ENCODE measurements around the gene CROCC2. TPM values are rescaled to one million over a fixed set of nuclear protein-coding genes. Genes with fewer than 3 reads are reported as not detected.
A peak's percentile ranks its signal among the peaks of the same experiment; 100 is the strongest.

The CROCC2 gene
- total RNA-seq, 1 donor from 2014 or later: 3.4 TPM

DNA sequence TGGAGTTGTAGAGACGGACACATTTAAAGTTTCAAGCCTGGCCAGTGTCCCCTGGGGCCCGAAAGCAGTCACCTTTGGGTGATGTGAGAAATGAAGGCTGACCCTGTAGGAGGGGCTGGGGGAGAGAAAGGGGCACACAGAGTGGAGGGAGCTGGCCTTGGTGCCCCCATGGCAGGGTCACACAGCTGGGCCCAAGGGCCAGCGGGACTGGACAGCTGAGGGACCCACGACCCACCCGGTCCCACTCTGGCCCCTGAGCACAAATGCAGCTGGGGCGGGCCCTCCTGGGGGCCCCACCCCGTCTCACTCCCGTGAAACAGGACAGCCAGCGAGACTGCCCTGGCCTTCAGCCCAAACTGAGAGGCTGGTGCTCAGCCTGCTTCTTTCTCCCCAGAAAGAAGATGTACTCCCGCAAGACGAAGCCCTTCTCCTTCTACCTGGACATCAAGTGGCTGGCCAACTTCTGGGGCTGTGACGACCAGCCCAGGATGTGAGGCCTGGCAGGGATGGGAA is 31.4 kb upstream of the CROCC2 start:
- H3K4me1 ChIP-seq: no peaks in the 10 kb centered on the region
- no peak for ATAC-seq
- peak; percentile 37 for DNase-seq
- H3K4me3 ChIP-seq: no peak overlapping the region
- no peaks in the 10 kb centered on the region for H3K9me3 ChIP-seq
- no peaks in the 10 kb centered on the region for H3K36me3 ChIP-seq
- TF ChIP-seq, protein P1, sequence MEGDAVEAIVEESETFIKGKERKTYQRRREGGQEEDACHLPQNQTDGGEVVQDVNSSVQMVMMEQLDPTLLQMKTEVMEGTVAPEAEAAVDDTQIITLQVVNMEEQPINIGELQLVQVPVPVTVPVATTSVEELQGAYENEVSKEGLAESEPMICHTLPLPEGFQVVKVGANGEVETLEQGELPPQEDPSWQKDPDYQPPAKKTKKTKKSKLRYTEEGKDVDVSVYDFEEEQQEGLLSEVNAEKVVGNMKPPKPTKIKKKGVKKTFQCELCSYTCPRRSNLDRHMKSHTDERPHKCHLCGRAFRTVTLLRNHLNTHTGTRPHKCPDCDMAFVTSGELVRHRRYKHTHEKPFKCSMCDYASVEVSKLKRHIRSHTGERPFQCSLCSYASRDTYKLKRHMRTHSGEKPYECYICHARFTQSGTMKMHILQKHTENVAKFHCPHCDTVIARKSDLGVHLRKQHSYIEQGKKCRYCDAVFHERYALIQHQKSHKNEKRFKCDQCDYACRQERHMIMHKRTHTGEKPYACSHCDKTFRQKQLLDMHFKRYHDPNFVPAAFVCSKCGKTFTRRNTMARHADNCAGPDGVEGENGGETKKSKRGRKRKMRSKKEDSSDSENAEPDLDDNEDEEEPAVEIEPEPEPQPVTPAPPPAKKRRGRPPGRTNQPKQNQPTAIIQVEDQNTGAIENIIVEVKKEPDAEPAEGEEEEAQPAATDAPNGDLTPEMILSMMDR (IDR thresholded peaks at IDR 0.05): no peak
- no peaks in the 10 kb centered on the region for H3K27me3 ChIP-seq (ENCODE audit: low read depth)
- no peak overlapping the region for H3K27ac ChIP-seq
- intact Hi-C loops (cut with DNase I): no loop called here

DNA sequence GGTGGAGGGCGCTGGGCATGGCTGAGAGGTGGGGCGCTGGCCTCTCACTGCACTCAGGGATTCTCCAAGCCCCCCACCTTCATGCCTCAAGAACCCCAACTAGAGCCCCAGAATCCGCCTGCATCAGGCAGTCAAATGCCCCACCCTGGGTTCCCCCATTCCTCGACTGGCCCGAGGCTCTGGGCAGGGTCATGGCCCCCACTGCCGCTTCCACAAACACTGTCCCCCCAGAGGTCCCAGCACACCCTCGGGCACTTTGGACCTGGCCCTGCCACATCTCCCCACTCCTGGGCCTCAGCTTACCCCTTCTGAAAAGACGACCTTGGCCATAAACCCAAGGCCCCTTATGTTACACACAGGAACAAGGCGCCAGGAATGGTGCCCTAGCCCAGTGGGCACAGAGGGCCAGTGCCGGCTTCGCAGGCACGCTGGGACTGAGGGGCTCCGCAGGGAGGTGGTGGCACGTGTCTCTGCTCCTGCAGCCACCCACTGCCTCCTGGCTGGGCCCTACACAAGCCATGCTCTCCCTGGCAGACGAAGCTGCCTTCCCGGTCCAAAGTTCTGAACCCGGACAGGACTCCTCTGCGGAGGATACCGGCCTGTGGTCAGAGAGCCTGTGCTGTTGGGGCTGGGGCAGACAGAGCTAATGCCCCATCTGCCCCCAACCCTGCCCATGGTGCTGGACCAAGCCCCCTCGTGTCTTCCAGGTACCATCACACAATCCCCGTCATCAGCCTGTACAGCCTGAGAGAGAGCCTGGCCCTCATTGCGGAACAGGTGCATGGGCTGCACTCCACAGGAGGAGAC is 30.7 kb upstream of the CROCC2 start:
- Histone ChIP-seq H3K4me1 (no peaks in the 10 kb centered on the region), H3K27me3 (ENCODE audit: low read depth) (no peaks in the 10 kb centered on the region), H3K9me3 (no peaks in the 10 kb centered on the region), H3K36me3 (no peaks in the 10 kb centered on the region), H3K27ac (no peak overlapping the region), H3K4me3 (no peak overlapping the region)
- TF ChIP-seq, protein P1 (IDR thresholded peaks at IDR 0.05): no peak
- intact Hi-C loops (cut with DNase I): no loop called here
- ATAC-seq (no peak), DNase-seq (no peak)

DNA sequence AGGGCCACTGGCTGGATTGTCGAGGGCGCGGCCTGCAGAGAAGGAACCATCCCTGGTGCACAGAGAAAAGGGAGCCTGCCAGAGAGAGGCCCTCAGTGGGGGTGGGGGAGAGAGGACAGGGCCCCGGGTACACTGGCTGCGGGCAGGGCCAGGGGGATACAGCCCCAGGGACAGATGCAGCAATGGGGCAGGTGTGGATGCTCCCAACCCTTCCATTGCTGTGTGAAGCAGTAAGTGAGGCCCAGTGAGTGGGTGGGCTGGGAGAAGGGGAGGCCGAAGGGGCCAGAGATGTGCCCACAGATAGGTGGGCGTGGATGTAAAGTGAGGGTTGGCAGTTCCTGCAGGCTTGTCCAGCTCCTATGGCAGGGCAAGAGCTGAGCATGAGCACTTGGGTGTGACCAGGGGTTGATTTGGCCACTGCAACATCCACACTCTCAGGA is 30.1 kb upstream of the CROCC2 start:
- intact Hi-C loops (cut with DNase I): no loop called here
- TF ChIP-seq, protein P1 (IDR thresholded peaks at IDR 0.05): no peak
- no peaks in the 10 kb centered on the region for H3K9me3 ChIP-seq
- no peak overlapping the region for H3K4me3 ChIP-seq
- H3K27ac ChIP-seq: no peak overlapping the region
- no peak for ATAC-seq
- no peaks in the 10 kb centered on the region for H3K4me1 ChIP-seq
- no peaks in the 10 kb centered on the region for H3K27me3 ChIP-seq (ENCODE audit: low read depth)
- DNase-seq: no peak
- H3K36me3 ChIP-seq: no peaks in the 10 kb centered on the region

DNA sequence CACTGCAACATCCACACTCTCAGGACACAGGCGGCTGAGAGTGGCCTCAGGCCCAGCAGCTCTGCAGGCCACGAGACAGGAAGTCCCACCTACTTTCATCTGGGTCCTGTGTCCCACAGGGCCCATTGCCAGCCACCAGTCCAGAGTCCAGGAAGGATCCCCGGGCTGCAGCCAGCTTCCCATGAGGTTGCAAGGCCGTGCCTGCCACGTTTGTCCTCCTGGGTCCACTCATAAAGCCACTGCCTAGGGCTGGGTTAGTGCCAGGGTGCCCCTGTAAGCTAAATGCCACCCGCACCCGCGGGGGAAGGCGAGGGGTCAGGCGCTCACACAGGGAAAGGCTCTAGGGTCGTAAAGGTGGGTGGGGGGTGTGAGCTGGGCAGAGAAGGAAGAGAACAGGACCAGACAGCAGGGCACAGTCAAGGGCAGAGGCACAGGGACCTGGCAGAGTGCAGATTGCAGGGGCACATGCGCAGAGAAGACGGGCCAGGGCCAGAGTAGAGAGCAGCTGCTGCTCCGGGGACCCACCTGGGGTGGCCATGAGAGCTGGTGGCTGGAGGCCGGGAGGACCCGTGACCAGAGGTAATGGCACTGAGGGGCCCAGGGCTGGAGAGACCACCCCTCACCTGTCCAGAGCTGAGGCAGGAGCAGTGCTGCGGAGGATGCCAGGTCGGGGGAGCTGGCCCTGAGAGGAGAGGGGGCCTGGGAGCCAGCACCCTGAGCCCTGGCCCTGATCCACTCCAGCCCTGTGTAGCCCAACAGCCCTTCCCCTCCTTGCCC is 29.5 kb upstream of the CROCC2 start:
- no peaks in the 10 kb centered on the region for H3K27me3 ChIP-seq (ENCODE audit: low read depth)
- peak; percentile 43 for DNase-seq
- no peak overlapping the region for H3K4me3 ChIP-seq
- intact Hi-C loops (cut with DNase I): no loop called here
- no peak for ATAC-seq
- no peaks in the 10 kb centered on the region for H3K36me3 ChIP-seq
- TF ChIP-seq, protein P1 (IDR thresholded peaks at IDR 0.05): no peak
- H3K27ac ChIP-seq: no peak overlapping the region
- no peaks in the 10 kb centered on the region for H3K9me3 ChIP-seq
- no peaks in the 10 kb centered on the region for H3K4me1 ChIP-seq

DNA sequence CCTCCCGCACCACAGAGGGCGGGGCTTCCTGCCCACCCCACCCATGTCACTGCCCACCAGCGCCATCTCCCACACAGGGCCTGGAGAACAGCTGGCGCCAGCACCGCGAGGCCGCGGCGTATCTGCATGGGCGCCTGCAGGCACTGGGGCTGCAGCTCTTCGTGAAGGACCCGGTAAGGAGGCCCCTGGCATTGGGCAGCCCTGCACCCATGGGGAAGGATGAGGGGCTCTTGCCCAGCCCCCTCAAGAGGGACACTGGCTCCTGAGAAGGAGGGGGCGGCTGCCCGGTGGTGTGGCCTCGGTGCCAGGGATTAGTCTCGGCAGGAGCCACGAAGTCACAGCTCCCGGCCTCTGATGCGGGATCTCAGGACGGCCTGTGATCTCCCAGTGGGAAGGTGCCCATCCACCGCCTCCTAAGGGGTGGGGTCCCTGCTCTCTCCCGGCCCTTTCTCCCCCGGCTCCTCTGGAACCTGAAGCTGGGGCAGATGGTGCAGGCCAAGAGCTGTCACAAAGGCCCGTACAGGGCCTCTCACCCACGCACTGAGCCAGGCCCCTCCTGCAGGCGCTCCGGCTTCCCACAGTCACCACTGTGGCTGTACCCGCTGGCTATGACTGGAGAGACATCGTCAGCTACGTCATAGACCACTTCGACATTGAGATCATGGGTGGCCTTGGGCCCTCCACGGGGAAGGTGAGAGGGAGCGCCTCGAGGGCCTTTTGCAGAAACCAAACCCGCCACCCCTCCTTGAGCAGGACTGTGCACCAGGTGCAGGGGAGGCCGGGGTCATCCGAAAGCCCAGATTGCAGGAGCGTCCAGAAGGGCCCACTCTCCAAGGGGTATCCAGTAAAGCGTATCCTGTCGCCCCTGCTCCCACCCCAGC is 28.4 kb upstream of the CROCC2 start:
- Histone ChIP-seq H3K4me1 (no peaks in the 10 kb centered on the region), H3K36me3 (no peaks in the 10 kb centered on the region), H3K27me3 (ENCODE audit: low read depth) (no peaks in the 10 kb centered on the region), H3K4me3 (no peak overlapping the region), H3K9me3 (no peaks in the 10 kb centered on the region), H3K27ac (no peak overlapping the region)
- intact Hi-C loops (cut with DNase I): no loop called here
- TF ChIP-seq, protein P1 (IDR thresholded peaks at IDR 0.05): no peak
- peak in 1 of 2 donors; percentile 6 for ATAC-seq
- DNase-seq: peak; percentile 43

Measured in lower lobe of right lung (tissue), 2 donors.